HG02870 (cell line): ENCODE results near the gene LTBP1.
A peak's percentile ranks its signal among the peaks of the same experiment; 100 is the strongest.

Experiments used
- ATAC-seq: cut with Tn5 transposase; IDR thresholded peaks from one replicate; pipeline ENCODE4 v1.9.1; 2021; ENCODE audit warnings: mild to moderate bottlenecking, moderate library complexity; ENCODE audit not compliant: unreplicated experiment

The LTBP1 gene

GRCh38 chr2:33178209-33178608 lies 231.5 kb downstream of the LTBP1 start:
- ATAC-seq, result no peak

GRCh38 chr2:33180915-33181314 lies 234.2 kb downstream of the LTBP1 start:
- ATAC-seq, result no peak

- ATAC-seq, result no peak
These were observed 234.7 kb downstream of the LTBP1 start for GRCh38 chr2:33181466-33181865.

DNA sequence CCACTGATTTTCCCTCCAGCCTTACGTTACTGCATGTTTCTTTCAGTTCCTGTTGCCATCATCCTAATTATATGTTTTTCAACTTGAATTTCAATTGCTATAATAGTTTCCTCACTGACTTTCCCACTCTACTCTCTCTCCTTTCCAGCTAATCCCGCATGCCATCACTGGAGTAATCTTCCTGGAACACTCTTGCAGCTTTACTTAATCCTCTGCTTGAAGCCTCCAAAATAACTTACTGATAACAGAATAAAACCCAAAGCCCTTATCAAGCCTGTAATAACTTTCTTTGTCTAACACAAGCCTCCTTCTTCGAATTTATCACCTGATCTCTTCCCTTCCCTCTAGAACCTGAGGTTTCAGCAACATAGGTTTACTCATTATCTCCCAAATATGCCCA lies 237.3 kb downstream of the LTBP1 start:
- ATAC-seq, result no peak

GRCh38 chr2:33186937-33187336 lies 240.2 kb downstream of the LTBP1 start:
- ATAC-seq, result no peak

DNA sequence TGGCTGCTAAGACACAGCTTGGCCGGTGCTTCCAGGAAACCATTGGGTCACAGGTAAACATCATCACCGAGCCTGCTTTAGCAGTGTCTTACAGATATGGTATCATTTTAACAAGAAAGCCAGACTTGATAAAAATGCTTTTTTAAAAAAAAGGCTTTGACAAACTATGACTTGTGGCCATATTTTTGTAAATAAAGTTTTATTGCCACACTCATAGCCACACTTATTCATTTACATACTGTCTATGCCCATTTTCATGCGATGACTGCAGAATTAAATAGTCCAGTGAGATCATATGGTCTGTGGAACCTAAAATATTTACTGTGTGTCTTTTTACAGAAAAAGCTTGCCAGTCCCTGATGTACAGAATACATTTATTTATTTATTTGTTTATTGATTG lies 242.0 kb downstream of the LTBP1 start:
- ATAC-seq, result no peak

DNA sequence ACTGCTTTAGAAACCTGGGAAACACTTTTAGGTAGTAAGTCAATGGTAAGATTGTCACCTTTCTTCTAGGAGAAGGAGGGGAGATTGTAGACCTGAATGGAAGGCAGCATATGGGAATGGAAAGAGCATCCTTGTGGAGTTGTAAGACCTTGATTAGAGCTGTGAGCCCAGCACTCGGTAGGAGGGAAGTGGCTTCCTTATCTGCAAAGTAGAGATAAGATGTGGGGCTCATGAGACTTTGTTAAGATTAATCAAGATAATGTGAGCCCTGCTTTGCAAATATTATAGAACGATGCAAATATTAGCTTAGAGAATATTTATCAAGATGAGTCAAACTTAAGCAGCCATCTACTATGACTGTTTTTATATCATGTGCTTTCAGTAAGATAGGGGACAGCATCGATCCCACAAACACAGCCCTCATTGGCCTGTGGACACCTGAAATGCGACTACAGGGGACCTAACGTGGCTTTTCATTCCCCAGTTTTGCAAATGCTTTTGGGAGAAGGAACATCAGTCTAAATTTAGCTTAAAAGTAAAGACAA lies 243.7 kb downstream of the LTBP1 start:
- no peak for ATAC-seq

DNA sequence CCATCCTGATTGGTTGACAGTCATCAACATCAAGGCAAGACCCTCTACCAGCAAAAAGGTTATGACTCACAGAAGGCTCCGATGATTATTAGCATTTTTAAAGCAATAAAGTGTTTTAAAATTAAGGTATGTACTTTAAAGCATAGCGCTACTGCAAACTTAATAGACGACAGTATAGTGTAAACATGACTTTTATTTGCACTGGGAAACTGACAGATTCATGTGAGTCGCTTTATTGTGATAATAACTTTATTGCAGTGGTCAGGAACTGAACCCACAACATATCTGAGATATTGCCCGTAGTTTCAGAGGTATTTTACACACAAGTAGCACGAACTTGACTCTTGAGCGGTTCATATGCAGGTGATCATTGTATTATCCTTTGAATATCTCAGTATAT lies 249.1 kb downstream of the LTBP1 start:
- no peak for ATAC-seq

- ATAC-seq, result no peak
These were observed 249.9 kb downstream of the LTBP1 start for GRCh38 chr2:33196700-33197099.

DNA sequence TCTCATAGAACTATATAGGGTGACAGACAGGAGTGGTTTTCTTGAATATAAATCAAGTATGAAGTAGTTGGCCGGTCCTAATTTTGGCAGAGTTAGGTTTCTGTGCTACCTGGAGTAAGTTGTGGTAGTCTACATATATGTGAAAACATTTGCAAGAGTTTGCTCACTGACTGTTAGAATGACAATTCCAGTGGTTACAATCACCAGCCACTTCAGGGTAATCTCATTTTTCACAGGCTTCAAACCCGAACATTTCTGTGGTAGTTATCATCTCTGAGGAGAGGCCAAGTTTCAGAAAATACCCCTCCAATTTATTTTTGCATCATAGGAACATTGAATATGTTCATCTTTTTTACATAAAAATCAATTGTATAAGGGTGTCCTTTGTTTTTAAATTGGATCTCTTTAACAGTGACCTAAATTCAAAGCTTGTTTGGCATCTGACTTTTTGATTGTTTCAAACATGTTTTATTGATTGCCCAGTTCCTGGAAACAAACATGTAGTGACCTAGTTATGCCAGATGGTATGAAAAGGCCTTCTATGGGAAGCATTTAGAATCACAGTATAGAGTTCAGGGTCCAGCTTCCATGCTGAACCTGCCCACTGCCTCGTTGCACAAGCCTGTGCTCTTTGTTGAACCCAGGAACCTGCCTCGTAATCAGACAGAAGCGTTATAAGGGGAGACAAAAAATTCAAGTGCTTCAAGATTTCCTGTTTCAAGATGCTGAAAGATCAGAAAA lies 250.6 kb downstream of the LTBP1 start:
- ATAC-seq, result no peak

DNA sequence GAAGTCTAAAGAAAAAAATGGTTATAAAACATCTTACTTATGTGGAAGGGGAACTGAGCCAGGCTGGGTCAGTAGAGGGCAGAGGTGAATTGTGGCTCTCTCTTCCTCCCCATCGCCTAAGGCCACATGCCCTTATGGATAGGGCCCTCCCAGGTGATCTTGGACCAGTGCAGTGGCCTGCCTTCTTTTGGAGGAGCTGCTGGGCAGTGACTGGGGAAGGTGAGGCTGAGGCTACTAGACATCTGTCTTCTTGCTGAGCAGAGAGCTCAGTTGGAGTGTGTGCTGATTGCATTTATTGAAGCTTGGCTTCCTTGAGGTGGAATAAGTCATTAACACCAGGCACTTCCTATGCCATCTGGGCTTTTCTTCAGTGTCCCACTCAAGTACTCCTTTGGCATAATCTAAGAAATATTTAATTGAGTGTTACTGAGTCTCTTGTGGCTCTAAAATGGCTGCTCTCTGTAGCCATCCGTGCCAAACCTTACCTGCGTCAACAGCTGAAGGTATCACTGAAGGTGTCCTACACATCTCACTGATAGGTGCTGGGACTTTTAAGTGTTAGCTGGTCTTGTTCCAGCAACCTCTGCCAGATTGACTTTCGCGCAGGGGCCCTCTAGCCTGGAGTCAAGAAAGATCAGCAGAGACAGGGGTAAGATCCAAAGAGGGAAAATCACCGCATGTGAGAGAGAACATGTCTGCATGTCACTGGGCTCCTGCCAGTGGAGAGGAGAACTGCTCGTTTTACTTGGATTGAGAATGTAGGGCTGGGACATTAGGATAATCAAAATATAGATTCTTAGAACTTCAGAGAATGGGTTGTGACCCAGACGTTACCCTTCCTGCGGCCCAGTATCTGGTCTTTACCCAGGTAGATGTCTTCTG lies 256.1 kb downstream of the LTBP1 start:
- ATAC-seq, result no peak

GRCh38 chr2:33204945-33205344 lies 258.2 kb downstream of the LTBP1 start:
- no peak for ATAC-seq

GRCh38 chr2:33205693-33206434 lies 259.1 kb downstream of the LTBP1 start:
- ATAC-seq, result peak; percentile 97

DNA sequence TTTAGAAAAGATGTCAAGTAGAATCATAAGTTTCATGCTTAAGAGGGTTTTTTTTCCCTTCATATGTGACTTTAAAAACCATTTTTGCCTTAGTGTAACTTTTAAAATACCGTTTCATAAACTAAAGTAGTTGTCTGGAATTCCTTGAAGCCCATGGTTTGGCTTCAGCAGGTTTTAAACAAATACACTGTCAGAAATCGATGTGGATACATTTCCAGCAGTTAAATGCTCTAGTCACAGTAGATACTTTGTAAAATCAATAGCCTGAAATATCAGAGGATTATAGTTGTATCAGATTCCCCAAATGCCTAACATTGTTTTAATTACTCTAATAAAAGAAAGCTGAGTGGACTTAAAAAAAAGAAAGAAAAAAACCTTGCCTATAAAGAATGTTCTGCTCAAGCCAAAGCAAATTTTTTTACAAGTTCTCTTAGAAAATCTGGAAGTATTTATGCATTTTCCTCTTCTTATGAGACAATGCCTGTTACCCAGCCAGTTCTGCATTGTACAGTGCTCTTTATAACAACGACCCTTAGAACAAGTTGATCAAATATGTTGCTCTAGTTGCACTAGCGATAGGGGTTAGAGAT lies 260.5 kb downstream of the LTBP1 start:
- ATAC-seq, result no peak

DNA sequence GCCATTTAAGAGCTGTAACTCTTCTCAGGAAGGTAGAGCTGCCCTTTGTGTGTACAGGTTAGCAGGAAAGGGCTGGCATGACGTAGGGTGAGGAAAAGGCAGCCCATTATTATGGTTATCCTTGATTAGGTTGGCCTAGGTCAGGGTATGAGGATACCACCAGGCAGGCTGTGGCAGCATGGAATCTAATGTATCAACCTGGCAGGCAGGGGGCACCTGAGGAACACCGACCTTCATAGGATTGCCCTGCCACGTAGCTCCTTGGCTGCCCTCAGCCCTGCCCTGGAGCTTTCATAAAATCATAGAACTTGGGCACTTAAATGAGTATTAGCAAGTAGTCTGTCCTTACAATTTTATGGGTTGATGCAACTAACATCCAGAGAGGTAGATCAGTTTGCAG lies 261.6 kb downstream of the LTBP1 start:
- no peak for ATAC-seq

- ATAC-seq, result no peak
These were observed 263.2 kb downstream of the LTBP1 start for GRCh38 chr2:33209976-33210375.

GRCh38 chr2:33210626-33211025 lies 263.9 kb downstream of the LTBP1 start:
- no peak for ATAC-seq

- ATAC-seq, result no peak
These were observed 265.4 kb downstream of the LTBP1 start for GRCh38 chr2:33212151-33212550.

DNA sequence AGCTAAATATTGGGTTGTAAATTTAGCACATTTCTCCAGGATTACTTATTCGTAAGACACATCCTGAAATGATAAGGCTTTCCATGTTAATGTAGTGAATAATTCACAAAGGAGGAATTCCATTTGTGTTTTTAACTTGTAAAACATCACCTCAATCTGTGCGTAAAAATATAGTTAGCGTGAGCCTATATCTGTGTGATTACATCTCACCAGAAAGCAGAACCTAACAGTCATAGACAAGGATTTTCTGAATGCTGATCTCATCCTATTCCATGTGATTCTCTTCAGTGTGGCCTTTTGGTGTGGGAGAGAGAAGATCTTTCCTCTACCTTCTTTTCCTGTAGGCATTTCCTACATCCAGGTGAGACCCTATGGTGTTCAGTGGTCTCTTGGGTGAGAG lies 266.5 kb downstream of the LTBP1 start:
- no peak for ATAC-seq

GRCh38 chr2:33213648-33214047 lies 266.9 kb downstream of the LTBP1 start:
- no peak for ATAC-seq

GRCh38 chr2:33214436-33214835 lies 267.7 kb downstream of the LTBP1 start:
- no peak for ATAC-seq
